Measurements from ENCODE around the gene RNF217.

RNF217 gene

DNA sequence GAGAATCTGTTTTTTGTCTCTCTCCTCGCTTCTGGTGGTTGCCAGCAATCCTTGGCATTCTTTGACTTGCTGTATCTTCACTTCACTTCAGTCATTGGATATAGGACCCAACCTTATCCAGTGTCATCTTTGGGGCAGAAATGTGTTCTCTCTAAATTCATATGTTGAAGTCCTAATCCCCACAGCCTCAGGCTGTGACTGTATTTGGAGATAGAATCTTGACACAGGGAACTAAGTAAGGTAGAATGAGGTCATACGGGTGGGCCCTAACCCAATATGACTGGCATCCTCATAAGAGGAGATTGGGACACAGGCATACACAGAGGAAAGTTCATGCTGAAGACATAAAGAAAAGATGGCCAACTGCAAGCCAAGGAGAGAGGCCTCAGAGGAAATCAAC lies 139.4 kb downstream of the RNF217 start:
- Histone ChIP-seq H3K4me1 (peaks cover 30% of the 10 kb centered on the region), H3K4me2 (no peak overlapping the region; the same call in 1 of the 2 replicates), H4K20me1 (no peaks in the 10 kb centered on the region), H3K27me3 (no peaks in the 10 kb centered on the region), H3K4me3 (no peak overlapping the region), H3K36me3 (no peaks in the 10 kb centered on the region), H3K9ac (no peak overlapping the region), H3K27ac (no peak overlapping the region), H3K9me3 (no peaks in the 10 kb centered on the region)
- TF ChIP-seq Cebpa-rat (IDR thresholded peaks at IDR 0.05): no peak

DNA sequence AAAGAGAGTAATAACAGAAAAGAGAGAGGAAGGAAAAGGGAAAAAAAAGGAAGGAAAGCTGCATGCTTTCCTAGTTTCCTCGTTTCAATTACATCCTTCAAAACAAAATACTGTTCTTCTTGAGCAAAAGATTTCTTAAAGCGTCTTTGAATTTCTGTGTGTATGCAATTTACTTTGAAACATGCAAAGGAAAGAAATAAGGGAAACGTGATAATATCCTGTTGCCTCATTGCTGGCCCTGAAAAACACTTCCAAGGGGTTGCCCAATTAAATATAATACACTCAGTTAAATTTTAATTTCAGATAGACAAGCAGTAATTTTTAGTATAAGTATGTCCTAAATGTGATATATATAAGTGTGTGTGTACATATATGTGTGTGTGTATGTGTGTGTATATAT lies 140.2 kb downstream of the RNF217 start:
- H3K36me3 ChIP-seq: no peaks in the 10 kb centered on the region
- H3K4me2 ChIP-seq: no peak overlapping the region
- no peak for TF ChIP-seq Cebpa-rat (IDR thresholded peaks at IDR 0.05)
- peaks cover 30% of the 10 kb centered on the region for H3K4me1 ChIP-seq
- H3K27ac ChIP-seq: no peak overlapping the region
- no peaks in the 10 kb centered on the region for H3K9me3 ChIP-seq
- no peak overlapping the region for H3K4me3 ChIP-seq
- no peaks in the 10 kb centered on the region for H4K20me1 ChIP-seq
- H3K9ac ChIP-seq: no peak overlapping the region
- H3K27me3 ChIP-seq: no peaks in the 10 kb centered on the region

DNA sequence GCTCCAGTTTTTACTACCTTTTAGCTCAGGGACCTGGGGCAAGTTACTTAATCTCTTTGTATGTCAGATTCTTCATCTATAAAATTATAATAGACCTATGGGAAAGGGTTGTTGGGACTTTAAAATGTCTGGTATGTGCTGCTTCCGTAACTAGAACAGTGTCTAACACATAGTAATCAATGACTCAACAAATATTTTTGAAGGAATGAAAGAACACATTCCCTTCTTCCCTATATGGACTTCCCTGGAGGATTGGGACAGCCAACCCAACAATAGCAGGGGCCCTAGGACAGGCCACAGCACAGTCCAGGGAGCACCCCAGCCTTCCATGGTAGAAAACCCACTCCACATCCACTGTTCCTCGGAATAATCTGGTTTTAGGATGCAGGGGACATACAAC lies 140.7 kb downstream of the RNF217 start:
- H3K36me3 ChIP-seq: no peaks in the 10 kb centered on the region
- no peak overlapping the region for H3K27ac ChIP-seq
- H3K4me2 ChIP-seq: no peak overlapping the region
- peaks cover 30% of the 10 kb centered on the region for H3K4me1 ChIP-seq
- no peaks in the 10 kb centered on the region for H3K9me3 ChIP-seq
- no peaks in the 10 kb centered on the region for H4K20me1 ChIP-seq
- no peak overlapping the region for H3K9ac ChIP-seq
- H3K4me3 ChIP-seq: no peak overlapping the region
- TF ChIP-seq Cebpa-rat (IDR thresholded peaks at IDR 0.05): no peak
- H3K27me3 ChIP-seq: no peaks in the 10 kb centered on the region

DNA sequence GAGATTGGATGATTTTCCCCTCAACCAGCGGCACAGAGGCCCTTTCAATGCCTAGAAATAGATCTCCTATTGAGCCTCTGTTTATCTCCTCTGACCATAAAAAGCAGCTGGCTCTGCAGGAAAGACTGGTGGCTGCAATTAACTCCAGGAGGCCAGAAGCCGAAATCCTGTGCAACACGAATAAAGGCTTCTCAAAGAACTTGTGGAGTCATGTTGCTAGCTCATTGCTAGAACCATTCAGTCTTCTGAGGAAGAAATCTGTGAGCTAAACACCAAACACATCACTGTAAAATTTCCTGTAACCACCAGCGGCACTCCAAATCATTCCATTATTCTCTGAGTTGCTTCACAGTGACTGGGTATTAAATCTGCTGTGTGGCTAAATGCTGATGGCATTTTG lies 142.2 kb downstream of the RNF217 start:
- Histone ChIP-seq H4K20me1 (no peaks in the 10 kb centered on the region), H3K4me1 (peaks cover 24% of the 10 kb centered on the region), H3K27ac (no peak overlapping the region), H3K27me3 (no peaks in the 10 kb centered on the region), H3K4me3 (no peak overlapping the region), H3K36me3 (no peaks in the 10 kb centered on the region), H3K4me2 (no peak overlapping the region), H3K9ac (no peak overlapping the region), H3K9me3 (peaks cover 8% of the 10 kb centered on the region; the same call in 1 of the 2 replicates)
- TF ChIP-seq Cebpa-rat (IDR thresholded peaks at IDR 0.05): no peak

DNA sequence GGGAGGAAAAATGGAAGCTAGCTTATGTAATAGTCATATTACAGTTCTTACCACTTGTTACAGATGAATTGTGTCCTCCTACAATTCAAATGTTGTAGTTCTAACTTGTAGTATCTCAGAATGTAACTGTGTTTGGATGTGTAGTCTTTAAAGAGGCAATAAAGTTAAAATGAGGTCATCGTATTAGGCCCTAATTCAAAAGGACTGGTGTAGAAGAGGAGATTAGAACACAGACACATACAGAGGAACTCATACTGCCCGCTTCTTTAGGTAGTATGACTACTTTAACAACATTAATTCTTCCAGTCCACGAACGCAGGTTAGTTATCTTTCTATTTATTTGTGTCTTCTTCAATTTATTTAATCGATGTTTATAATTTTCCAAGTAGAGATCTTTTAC lies 144.8 kb downstream of the RNF217 start:
- Histone ChIP-seq H3K27ac (no peak overlapping the region), H3K9ac (no peak overlapping the region), H3K9me3 (peaks cover 33% of the 10 kb centered on the region), H4K20me1 (no peaks in the 10 kb centered on the region), H3K4me1 (peaks cover 4% of the 10 kb centered on the region; the same call in 1 of the 2 replicates), H3K27me3 (no peaks in the 10 kb centered on the region), H3K4me3 (no peak overlapping the region), H3K4me2 (no peak overlapping the region), H3K36me3 (no peaks in the 10 kb centered on the region)
- no peak for TF ChIP-seq Cebpa-rat (IDR thresholded peaks at IDR 0.05)

DNA sequence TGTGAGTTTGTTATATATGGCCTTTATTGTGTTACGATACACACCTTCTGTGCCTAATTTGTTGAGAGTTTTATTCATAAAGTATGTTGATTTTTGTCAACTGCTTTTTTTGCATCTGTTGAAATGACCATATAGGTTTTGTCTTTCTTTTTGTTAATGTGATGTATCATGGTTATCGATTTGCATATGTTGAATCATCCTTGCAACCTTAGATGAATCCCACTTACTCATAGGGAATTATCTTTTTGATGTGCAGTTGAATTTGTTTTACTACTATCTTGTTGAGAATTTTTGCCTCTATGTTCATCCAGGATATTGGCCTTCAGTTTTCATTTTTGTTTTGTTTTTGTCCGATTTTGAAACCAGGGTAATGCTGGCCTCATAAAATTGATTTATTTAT lies 145.7 kb downstream of the RNF217 start:
- Histone ChIP-seq H3K9ac (no peak overlapping the region), H3K9me3 (peaks cover 41% of the 10 kb centered on the region), H3K36me3 (no peaks in the 10 kb centered on the region), H3K4me1 (no peaks in the 10 kb centered on the region), H3K4me3 (no peak overlapping the region), H3K27me3 (no peaks in the 10 kb centered on the region), H3K27ac (no peak overlapping the region), H4K20me1 (no peaks in the 10 kb centered on the region), H3K4me2 (no peak overlapping the region)
- TF ChIP-seq Cebpa-rat (IDR thresholded peaks at IDR 0.05): no peak

DNA sequence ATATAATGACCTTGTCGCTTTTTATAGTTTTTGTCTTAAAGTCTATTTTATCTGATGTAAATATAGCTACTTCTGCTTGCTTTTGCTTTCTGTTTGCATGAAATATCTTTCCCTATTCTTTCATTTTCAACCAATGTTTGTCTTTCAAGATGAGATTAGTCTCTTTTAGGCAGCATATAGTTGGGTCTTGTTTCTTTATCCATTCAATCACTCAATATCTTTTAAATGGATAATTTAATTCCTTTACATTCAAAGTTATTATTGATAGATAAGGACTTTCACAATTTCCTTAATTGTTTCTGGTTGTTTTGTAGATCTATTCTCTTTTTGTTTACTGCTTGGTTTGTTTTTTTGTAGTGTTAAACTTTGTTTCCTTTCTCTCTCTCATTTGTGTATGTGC lies 147.8 kb downstream of the RNF217 start:
- Histone ChIP-seq H3K9me3 (peaks cover 44% of the 10 kb centered on the region), H4K20me1 (no peaks in the 10 kb centered on the region), H3K4me1 (no peaks in the 10 kb centered on the region), H3K4me3 (no peak overlapping the region), H3K36me3 (no peaks in the 10 kb centered on the region), H3K9ac (no peak overlapping the region), H3K27me3 (no peaks in the 10 kb centered on the region), H3K4me2 (no peak overlapping the region), H3K27ac (no peak overlapping the region)
- no peak for TF ChIP-seq Cebpa-rat (IDR thresholded peaks at IDR 0.05)

DNA sequence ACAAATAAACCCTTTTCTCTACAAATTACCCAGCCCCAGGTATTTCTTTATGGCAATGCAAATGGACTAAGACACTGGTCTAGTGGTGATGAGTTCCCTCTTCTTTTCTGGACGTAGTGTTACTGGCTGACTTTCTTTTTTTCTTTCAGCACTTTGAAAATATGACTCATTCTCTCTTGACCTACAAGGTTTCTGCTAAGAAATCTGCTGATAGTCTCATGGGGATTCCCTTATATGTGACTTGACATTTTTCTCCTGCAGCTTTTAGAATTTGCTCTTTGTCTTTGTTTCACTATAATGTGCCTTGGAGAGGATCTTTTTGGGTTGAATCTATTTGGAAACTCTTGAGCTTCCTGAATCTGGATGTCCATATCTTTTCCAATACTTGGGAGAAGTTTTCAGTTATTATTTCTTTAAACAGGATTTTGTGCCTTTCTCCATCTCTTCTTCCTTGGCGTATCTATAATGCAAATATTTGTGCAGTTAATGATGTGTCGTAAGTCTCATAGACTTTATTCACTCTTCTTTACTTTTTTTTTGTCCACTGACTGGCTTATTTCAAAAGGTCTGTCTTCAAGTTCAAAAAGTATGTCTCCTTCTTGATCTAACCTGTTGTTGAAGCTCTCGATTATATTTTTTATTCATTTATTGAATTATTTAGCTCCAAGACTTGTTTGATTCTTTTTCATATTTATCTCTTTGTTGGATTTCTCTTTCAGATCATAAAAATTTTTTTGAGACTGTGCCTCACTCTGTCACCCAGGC lies 149.2 kb downstream of the RNF217 start:
- Histone ChIP-seq H3K9me3 (peaks cover 44% of the 10 kb centered on the region), H3K4me3 (no peak overlapping the region), H3K36me3 (no peaks in the 10 kb centered on the region), H3K4me1 (no peaks in the 10 kb centered on the region), H3K27me3 (no peaks in the 10 kb centered on the region), H4K20me1 (no peaks in the 10 kb centered on the region), H3K9ac (no peak overlapping the region), H3K4me2 (no peak overlapping the region), H3K27ac (no peak overlapping the region)
- no peak for TF ChIP-seq Cebpa-rat (IDR thresholded peaks at IDR 0.05)

DNA sequence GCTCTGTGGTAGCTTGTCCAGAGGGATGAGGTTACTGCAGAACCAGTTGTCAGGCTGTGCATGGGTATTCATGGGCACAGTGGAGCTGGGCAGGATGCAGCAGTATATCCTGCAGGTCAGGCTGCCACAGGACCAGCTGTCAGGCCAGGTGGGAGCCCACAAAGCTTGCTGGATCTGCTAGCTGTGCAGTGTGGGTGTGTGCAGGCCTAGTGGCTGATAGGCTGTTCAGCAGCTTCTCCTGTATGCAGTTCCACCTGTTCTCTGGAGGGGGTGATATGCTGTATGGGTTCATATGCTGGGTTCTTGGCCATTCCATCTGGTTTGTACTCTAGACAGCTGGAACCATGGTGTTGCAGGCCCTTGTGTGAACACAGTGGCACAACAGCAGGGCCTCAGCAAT lies 150.7 kb downstream of the RNF217 start:
- no peak overlapping the region for H3K4me3 ChIP-seq
- H3K9me3 ChIP-seq: peaks cover 44% of the 10 kb centered on the region
- H3K4me1 ChIP-seq: no peaks in the 10 kb centered on the region
- no peak overlapping the region for H3K9ac ChIP-seq
- H3K4me2 ChIP-seq: no peak overlapping the region
- no peaks in the 10 kb centered on the region for H3K36me3 ChIP-seq
- no peaks in the 10 kb centered on the region for H3K27me3 ChIP-seq
- H4K20me1 ChIP-seq: no peaks in the 10 kb centered on the region
- no peak for TF ChIP-seq Cebpa-rat (IDR thresholded peaks at IDR 0.05)
- H3K27ac ChIP-seq: no peak overlapping the region

DNA sequence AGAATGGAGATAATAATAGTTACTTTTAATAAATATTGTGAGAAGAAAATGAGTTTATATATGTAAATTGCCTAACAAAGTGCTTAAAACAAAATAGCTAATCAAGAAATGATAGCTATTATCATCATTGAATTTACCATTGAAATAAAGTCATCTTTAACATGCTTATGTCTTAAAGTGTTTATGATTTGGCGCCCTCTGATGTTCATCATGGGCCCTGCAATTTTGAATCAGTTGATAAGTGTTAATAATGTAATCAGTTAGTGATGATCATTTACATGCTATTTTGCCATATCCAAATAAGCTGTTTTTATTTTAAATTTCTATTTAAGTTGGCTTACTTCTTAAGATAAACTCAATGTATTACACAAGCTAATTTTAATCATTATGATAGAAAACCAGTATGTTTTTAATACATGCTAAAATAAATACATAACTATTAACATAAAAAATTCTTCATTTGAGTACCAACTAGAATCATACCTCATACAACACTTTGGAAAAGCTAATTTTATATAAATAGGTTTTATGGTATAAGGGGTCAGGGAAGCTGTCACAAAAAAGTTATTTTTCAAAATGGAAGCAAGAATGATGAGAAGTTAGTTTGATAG lies 152.1 kb downstream of the RNF217 start:
- Histone ChIP-seq H3K27ac (no peak overlapping the region), H3K27me3 (no peaks in the 10 kb centered on the region), H3K9ac (no peak overlapping the region), H3K4me2 (no peak overlapping the region), H3K9me3 (peaks cover 37% of the 10 kb centered on the region), H3K4me1 (no peaks in the 10 kb centered on the region), H3K36me3 (no peaks in the 10 kb centered on the region), H4K20me1 (no peaks in the 10 kb centered on the region), H3K4me3 (no peak overlapping the region)
- TF ChIP-seq Cebpa-rat (IDR thresholded peaks at IDR 0.05): no peak

All from BLaER1 (cell line).